Subcutaneous abdominal adipose tissue (tissue), 5 donors: ENCODE data around the gene PDE3B.
"Not testable (repeated sequence)": the region's sequence is repeated elsewhere in the genome, so short reads cannot be mapped to it uniquely, and the experiment has no call there.

Experiments
- H3K27ac ChIP-seq: one replicate; pipeline ENCODE4 v1.7.0; 2013; ENCODE audit warnings: low read depth, mild to moderate bottlenecking, inconsistent platforms, low read length, moderate library complexity
- H3K27me3 ChIP-seq, 5 donors: one replicate each; pipeline ENCODE4 v1.7.0; 2013; ENCODE audit warnings: low read length in 5 of 5, inconsistent platforms in 1 of 5; ENCODE audit not compliant: control insufficient read depth in 5 of 5, insufficient read depth in 4 of 5
- H3K36me3 ChIP-seq, 5 donors: one replicate each; pipeline ENCODE4 v1.7.0; 2013; ENCODE audit warnings: low read length in 5 of 5; ENCODE audit not compliant: control insufficient read depth in 5 of 5, insufficient read depth in 5 of 5
- H3K4me1 ChIP-seq, 5 donors: one replicate each; pipeline ENCODE4 v1.7.0; 2013; ENCODE audit warnings: low read length in 5 of 5, mild to moderate bottlenecking in 3 of 5, moderate library complexity in 1 of 5; ENCODE audit not compliant: control insufficient read depth in 5 of 5, insufficient read depth in 5 of 5
- H3K4me3 ChIP-seq, 5 donors: one replicate each; pipeline ENCODE4 v1.7.0; 2013; ENCODE audit warnings: low read length in 5 of 5, low read depth in 1 of 5
- H3K9ac ChIP-seq, 5 donors: one replicate each; pipeline ENCODE4 v1.7.0; 2013; ENCODE audit warnings: low read length in 5 of 5, mild to moderate bottlenecking in 4 of 5, moderate library complexity in 3 of 5
- H3K9me3 ChIP-seq, 5 donors: one replicate each; pipeline ENCODE4 v1.7.0; 2013; ENCODE audit warnings: low read length in 5 of 5; ENCODE audit not compliant: control insufficient read depth in 5 of 5
- donor health status: healthy.
- donor health status: healthy.
- donor health status: healthy.
- donor health status: healthy.
- donor health status: healthy.

PDE3B gene

GRCh38 chr11:14883683-14884082 lies 240.1 kb downstream of the PDE3B start:
- Histone ChIP-seq H3K4me1 (peaks cover 0 to 15% (median 6%) of the 10 kb centered on the region in 5 donors), H3K36me3 (peaks cover 6 to 21% (median 14%) of the 10 kb centered on the region in 5 donors)
- H3K4me3 ChIP-seq, H3K9ac ChIP-seq, H3K27me3 ChIP-seq, H3K27ac ChIP-seq, H3K9me3 ChIP-seq: not testable (repeated sequence)

GRCh38 chr11:14884667-14885273 lies 241.2 kb downstream of the PDE3B start:
- Histone ChIP-seq H3K9me3 (no peaks in the 10 kb centered on the region), H3K36me3 (peaks cover 6 to 15% (median 11%) of the 10 kb centered on the region in 5 donors), H3K4me1 (peaks cover 0 to 15% (median 6%) of the 10 kb centered on the region in 5 donors), H3K4me3 (no peak overlapping the region), H3K27me3 (no peaks in the 10 kb centered on the region), H3K27ac (no peak overlapping the region), H3K9ac (no peak overlapping the region)

- no peak overlapping the region for H3K27ac ChIP-seq
- H3K9ac ChIP-seq, result no peak overlapping the region
- no peaks in the 10 kb centered on the region for H3K9me3 ChIP-seq
- H3K36me3 ChIP-seq, result peaks cover 0 to 7% (median 1%) of the 10 kb centered on the region in 5 donors
- no peaks in the 10 kb centered on the region for H3K27me3 ChIP-seq
- H3K4me3 ChIP-seq, result no peak overlapping the region
- peaks cover 2 to 23% (median 15%) of the 10 kb centered on the region in 5 donors for H3K4me1 ChIP-seq
These were observed 242.9 kb downstream of the PDE3B start for GRCh38 chr11:14886513-14886912.

- no peaks in the 10 kb centered on the region for H3K9me3 ChIP-seq
- H3K4me1 ChIP-seq, result peaks cover 2 to 40% (median 29%) of the 10 kb centered on the region in 5 donors
- no peaks in the 10 kb centered on the region for H3K36me3 ChIP-seq
- peak overlapping the region; percentile 84 for H3K27ac ChIP-seq
- H3K9ac ChIP-seq, result peak overlapping the region; percentile 65 to 84 (median 68)
- H3K4me3 ChIP-seq, result peak overlapping the region; percentile 75 to 91 (median 84)
- H3K27me3 ChIP-seq, result no peaks in the 10 kb centered on the region
These were observed 247.8 kb downstream of the PDE3B start for GRCh38 chr11:14891143-14892035.

GRCh38 chr11:14892036-14892556 lies 248.5 kb downstream of the PDE3B start, which contains the start of gene CYP2R1:
Gene CYP2R1 (minus strand): TSS chr11:14892231. CDS start chr11:14892205, 26 bp downstream.
- peak within 1 kb of the TSS; percentile 75 to 91 (median 84) for H3K4me3 ChIP-seq
- H3K9ac ChIP-seq, result peak within 1 kb of the TSS; percentile 65 to 84 (median 68)
- H3K4me1 ChIP-seq, result peaks cover 2 to 33% (median 22%) of the 10 kb centered on the region in 5 donors
- no peaks in the 10 kb centered on the region for H3K9me3 ChIP-seq
- H3K36me3 ChIP-seq, result no peaks in the 10 kb centered on the region
- H3K27me3 ChIP-seq, result no peaks in the 10 kb centered on the region
- H3K27ac ChIP-seq, result peak within 1 kb of the TSS; percentile 84

GRCh38 chr11:14892577-14892976 lies 249.0 kb downstream of the PDE3B start:
- peak overlapping the region; percentile 84 for H3K27ac ChIP-seq
- peak overlapping the region in 1 of 5 donors; percentile 59 for H3K9ac ChIP-seq
- H3K36me3 ChIP-seq, result no peaks in the 10 kb centered on the region
- H3K27me3 ChIP-seq, result no peaks in the 10 kb centered on the region
- no peaks in the 10 kb centered on the region for H3K9me3 ChIP-seq
- H3K4me1 ChIP-seq, result peaks cover 2 to 32% (median 21%) of the 10 kb centered on the region in 5 donors
- H3K4me3 ChIP-seq, result peak overlapping the region; percentile 61 to 91 (median 83)

- Histone ChIP-seq H3K9ac (no peak overlapping the region), H3K4me3 (no peak overlapping the region), H3K27me3 (no peaks in the 10 kb centered on the region), H3K9me3 (no peaks in the 10 kb centered on the region), H3K27ac (no peak overlapping the region), H3K36me3 (no peaks in the 10 kb centered on the region), H3K4me1 (peaks cover 2 to 32% (median 21%) of the 10 kb centered on the region in 5 donors)
These were observed 251.3 kb downstream of the PDE3B start for GRCh38 chr11:14894657-14895598.

- peaks cover 0 to 12% (median 9%) of the 10 kb centered on the region in 5 donors for H3K4me1 ChIP-seq
- no peaks in the 10 kb centered on the region for H3K9me3 ChIP-seq
- no peaks in the 10 kb centered on the region for H3K36me3 ChIP-seq
- H3K27me3 ChIP-seq, result no peaks in the 10 kb centered on the region
- no peak overlapping the region for H3K27ac ChIP-seq
- no peak overlapping the region for H3K4me3 ChIP-seq
- no peak overlapping the region for H3K9ac ChIP-seq
These were observed 254.8 kb downstream of the PDE3B start for GRCh38 chr11:14898355-14898754.

GRCh38 chr11:14898906-14899305 lies 255.3 kb downstream of the PDE3B start:
- Histone ChIP-seq H3K27ac (no peak overlapping the region), H3K4me3 (no peak overlapping the region), H3K9ac (no peak overlapping the region), H3K36me3 (no peaks in the 10 kb centered on the region), H3K4me1 (peaks cover 0 to 12% (median 9%) of the 10 kb centered on the region in 5 donors), H3K27me3 (no peaks in the 10 kb centered on the region), H3K9me3 (no peaks in the 10 kb centered on the region)
